Urinary bladder (tissue), 4 donors: ENCODE measurements around the gene MCM9. TPM values are rescaled to one million over a fixed set of nuclear protein-coding genes. Genes with fewer than 3 reads are reported as not detected.

Experiments
- DNase-seq: peaks from one replicate; pipeline ENCODE4 v3.0.0-alpha.2; 2015; ENCODE audit errors: extremely low spot score
- H3K27ac ChIP-seq: one replicate; pipeline ENCODE4 v1.5.1; 2013; ENCODE audit warnings: low read depth, mild to moderate bottlenecking, moderate library complexity
- H3K36me3 ChIP-seq: one replicate; pipeline ENCODE4 v1.6.1; 2013; ENCODE audit warnings: mild to moderate bottlenecking, moderate library complexity; ENCODE audit not compliant: insufficient read depth
- H3K4me1 ChIP-seq: one replicate; pipeline ENCODE4 v1.6.1; 2013; ENCODE audit warnings: mild to moderate bottlenecking, moderate library complexity; ENCODE audit not compliant: insufficient read depth
- H3K4me3 ChIP-seq: one replicate; pipeline ENCODE4 v1.5.1; 2013; ENCODE audit warnings: low read depth, low read length
- WGBS: extraction: QIAGEN DNeasy Blood & Tissue Kit; methylation state at CpG from one replicate; pipeline ENCODE4 v1.1.7; 2013; 5-methylcytosine and 5-hydroxymethylcytosine counted together
- polyA plus RNA-seq: library from polyadenylated mRNA; stranded (reverse); fragments of 200-250 nt; gene quantifications from one replicate; pipeline ENCODE4 v1.2.3, GENCODE V29; 2013
- total RNA-seq: library from RNA; depleted of rRNA; stranded (reverse); fragments of >200 nt; gene quantifications from one replicate; pipeline ENCODE4 v1.2.3, GENCODE V29; 2014
- donor health status: healthy with polysubstance abuse.
- donor health status: healthy.

The MCM9 gene
- total and polyA plus RNA-seq, 2 donors, result 7.5 to 26.3 TPM

GRCh38 chr6:118953391-118953790 is 18.4 kb upstream of the MCM9 start:
- Histone ChIP-seq H3K36me3 (no peaks in the 10 kb centered on the region), H3K4me1 (no peaks in the 10 kb centered on the region), H3K27ac (no peak overlapping the region), H3K4me3 (no peak overlapping the region)
- WGBS, result 67% methylated on average over 2 of the region's 2 CpGs
- DNase-seq, result no peak

GRCh38 chr6:118952683-118953082 is 17.7 kb upstream of the MCM9 start:
- H3K36me3 ChIP-seq, result no peaks in the 10 kb centered on the region
- no peak overlapping the region for H3K4me3 ChIP-seq
- no peaks in the 10 kb centered on the region for H3K4me1 ChIP-seq
- no peak overlapping the region for H3K27ac ChIP-seq
- WGBS, result 95% methylated on average over 2 of the region's 2 CpGs
- no peak for DNase-seq

- H3K36me3 ChIP-seq, result no peaks in the 10 kb centered on the region
- no peak for DNase-seq
- H3K27ac ChIP-seq, result no peak overlapping the region
- no peak overlapping the region for H3K4me3 ChIP-seq
- no peaks in the 10 kb centered on the region for H3K4me1 ChIP-seq
Measured at GRCh38 chr6:118945217-118945616, 10.3 kb upstream of the MCM9 start.

GRCh38 chr6:118940770-118941169 is 5.8 kb upstream of the MCM9 start:
- no peaks in the 10 kb centered on the region for H3K36me3 ChIP-seq
- 96% methylated on average over 2 of the region's 2 CpGs for WGBS
- H3K27ac ChIP-seq, result no peak overlapping the region
- DNase-seq, result no peak
- H3K4me3 ChIP-seq, result no peak overlapping the region
- H3K4me1 ChIP-seq, result no peaks in the 10 kb centered on the region

GRCh38 chr6:118939683-118940082 is 4.7 kb upstream of the MCM9 start:
- H3K4me3 ChIP-seq, result no peak overlapping the region
- no peak overlapping the region for H3K27ac ChIP-seq
- no peaks in the 10 kb centered on the region for H3K36me3 ChIP-seq
- no peaks in the 10 kb centered on the region for H3K4me1 ChIP-seq
- 87% methylated on average over 1 of the region's 1 CpG for WGBS
- no peak for DNase-seq

- Histone ChIP-seq H3K4me1 (no peaks in the 10 kb centered on the region), H3K4me3 (no peak overlapping the region), H3K36me3 (no peaks in the 10 kb centered on the region), H3K27ac (no peak overlapping the region)
- DNase-seq, result no peak
- WGBS, result 77% methylated on average over 3 of the region's 3 CpGs
Measured at GRCh38 chr6:118935978-118936703, 1.2 kb upstream of the MCM9 start.

GRCh38 chr6:118935331-118935668 is 341 bp upstream of the MCM9 start:
- Histone ChIP-seq H3K4me1 (no peaks in the 10 kb centered on the region), H3K36me3 (no peaks in the 10 kb centered on the region), H3K27ac (peak overlapping the region; percentile 71), H3K4me3 (peak overlapping the region; percentile 49)
- no peak for DNase-seq
- WGBS, result 26% methylated on average over 1 of the region's 1 CpG

- no peak for DNase-seq
- H3K36me3 ChIP-seq, result no peaks in the 10 kb centered on the region
- H3K4me1 ChIP-seq, result no peaks in the 10 kb centered on the region
- H3K27ac ChIP-seq, result no peak overlapping the region
- peak overlapping the region; percentile 49 for H3K4me3 ChIP-seq
- 28% methylated on average over 8 of the region's 8 CpGs for WGBS
Measured at GRCh38 chr6:118933855-118934460, 1.0 kb downstream of the MCM9 start.

GRCh38 chr6:118932421-118932820 is 2.5 kb downstream of the MCM9 start:
- H3K27ac ChIP-seq, result no peak overlapping the region
- H3K4me1 ChIP-seq, result no peaks in the 10 kb centered on the region
- WGBS, result 66% methylated on average over 2 of the region's 2 CpGs
- no peaks in the 10 kb centered on the region for H3K36me3 ChIP-seq
- no peak overlapping the region for H3K4me3 ChIP-seq
- DNase-seq, result no peak

GRCh38 chr6:118931436-118931835 is 3.5 kb downstream of the MCM9 start:
- Histone ChIP-seq H3K27ac (no peak overlapping the region), H3K4me3 (no peak overlapping the region), H3K36me3 (no peaks in the 10 kb centered on the region), H3K4me1 (no peaks in the 10 kb centered on the region)
- 96% methylated on average over 5 of the region's 5 CpGs for WGBS
- DNase-seq, result no peak

- Histone ChIP-seq H3K27ac (no peak overlapping the region), H3K4me1 (no peaks in the 10 kb centered on the region), H3K4me3 (no peak overlapping the region), H3K36me3 (no peaks in the 10 kb centered on the region)
- WGBS, result 97% methylated on average over 3 of the region's 3 CpGs
- DNase-seq, result no peak
Measured at GRCh38 chr6:118930680-118931079, 4.3 kb downstream of the MCM9 start.

- WGBS, result 95% methylated on average over 3 of the region's 3 CpGs
- H3K36me3 ChIP-seq, result peaks cover 4% of the 10 kb centered on the region
- H3K4me1 ChIP-seq, result no peaks in the 10 kb centered on the region
- H3K4me3 ChIP-seq, result no peak overlapping the region
- no peak overlapping the region for H3K27ac ChIP-seq
- DNase-seq, result no peak
Measured at GRCh38 chr6:118923035-118923434, 11.9 kb downstream of the MCM9 start.

GRCh38 chr6:118921084-118921483 is 13.9 kb downstream of the MCM9 start:
- no peak for DNase-seq
- no peak overlapping the region for H3K4me3 ChIP-seq
- H3K36me3 ChIP-seq, result peaks cover 5% of the 10 kb centered on the region
- H3K27ac ChIP-seq, result no peak overlapping the region
- H3K4me1 ChIP-seq, result no peaks in the 10 kb centered on the region
- WGBS, result 100% methylated on average over 1 of the region's 1 CpG

GRCh38 chr6:118918329-118918725 is 16.6 kb downstream of the MCM9 start:
- H3K36me3 ChIP-seq, result peaks cover 6% of the 10 kb centered on the region
- H3K27ac ChIP-seq, result no peak overlapping the region
- H3K4me3 ChIP-seq, result no peak overlapping the region
- no peaks in the 10 kb centered on the region for H3K4me1 ChIP-seq
- 73% methylated on average over 2 of the region's 2 CpGs for WGBS
- DNase-seq, result no peak
